Uterus (tissue), 4 donors: ENCODE data around the gene GSTA2. TPM values are rescaled to one million over a fixed set of nuclear protein-coding genes. Genes with fewer than 3 reads are reported as not detected.
"Not testable (repeated sequence)": the region's sequence is repeated elsewhere in the genome, so short reads cannot be mapped to it uniquely, and the experiment has no call there.

Source experiments
- DNase-seq, 2 donors: peaks; one replicate each; pipeline ENCODE4 v3.0.0-alpha.2; 2019 to 2020
- H3K27ac ChIP-seq, 2 donors: fragments of 200-600 bp; sonication (generic); 1 replicate in 1 of 2; 2 replicates in 1 of 2; pipeline ENCODE4 v1.5.1; 2016 to 2018
- H3K27me3 ChIP-seq, 2 donors: fragments of 200-600 bp; sonication (generic); one replicate each; pipeline ENCODE4 v1.5.1; 2018 to 2019; ENCODE audit warnings: control low read depth in 1 of 2
- H3K36me3 ChIP-seq, 2 donors: fragments of 200-600 bp; sonication (generic); one replicate each; pipeline ENCODE4 v1.5.1; 2019; ENCODE audit warnings: control low read depth in 1 of 2
- H3K4me1 ChIP-seq, 2 donors: fragments of 200-600 bp; sonication (generic); one replicate each; pipeline ENCODE4 v1.5.1; 2018 to 2019; ENCODE audit warnings: control low read depth in 1 of 2
- H3K4me3 ChIP-seq, 2 donors: fragments of 200-600 bp; sonication (generic); 1 replicate in 1 of 2; 2 replicates in 1 of 2; pipeline ENCODE4 v1.5.1; 2018 to 2019; ENCODE audit warnings: mild to moderate bottlenecking in 1 of 2
- H3K9me3 ChIP-seq, 2 donors: fragments of 200-600 bp; sonication (generic); one replicate each; pipeline ENCODE4 v1.5.1; 2019; ENCODE audit warnings: control low read depth in 1 of 2
- CTCF ChIP-seq, 4 experiments: fragments of 200-600 bp in 2 of 4; fragments of 450-650 bp in 2 of 4; sonication (generic) in 2 of 4; IDR thresholded peaks; one replicate each; pipeline ENCODE4 v1.5.1; 2016 to 2019; ENCODE audit warnings: antibody characterized with exemption in 4 of 4, mild to moderate bottlenecking in 2 of 4, moderate library complexity in 1 of 4
- POLR2A ChIP-seq, 2 donors: fragments of 450-650 bp; IDR thresholded peaks; one replicate each; pipeline ENCODE4 v1.6.1; 2016; ENCODE audit warnings: antibody characterized with exemption in 2 of 2, mild to moderate bottlenecking in 1 of 2, moderate library complexity in 1 of 2
- intact Hi-C: fragments of 100-400 bp; cut with DNase I; formaldehyde crosslinking; loops from one replicate; pipeline ENCODE4 v1.15.1; 2023; ENCODE audit warnings: low total_unique reads
- total RNA-seq, 4 donors: library from RNA; depleted of rRNA in 3 of 4; stranded (reverse); fragments of >200 nt in 3 of 4; gene quantifications; one replicate each; pipeline versions ENCODE4 v1.1.0 to v1.2.4, GENCODE V29; 2014 to 2023
- donor health status: DM: yes; HTN: yes; CAD: no.

GSTA2 gene
- total RNA-seq, 4 donors from 2014 or later, result not detected

DNA sequence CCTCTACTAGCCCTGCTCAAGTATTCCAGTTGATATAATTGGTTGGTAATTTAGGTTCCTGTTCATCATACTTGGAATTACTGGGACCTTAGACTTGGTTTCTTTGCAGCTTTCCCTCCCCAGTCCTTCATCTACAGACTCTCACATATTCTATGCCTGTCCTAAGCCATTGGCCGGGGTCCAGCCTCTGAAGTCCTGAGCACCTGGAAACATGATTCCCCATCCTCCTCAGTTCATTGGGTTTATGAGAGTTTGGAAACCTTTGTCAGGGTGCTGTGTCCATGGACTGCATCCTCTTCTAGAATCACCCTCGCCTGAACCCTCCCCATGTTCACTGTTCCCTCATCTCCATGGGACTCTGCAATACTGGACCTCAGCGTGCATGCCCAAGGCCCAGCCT lies 8.8 kb downstream of the GSTA2 start:
- H3K4me3 ChIP-seq, result no peak overlapping the region
- H3K36me3 ChIP-seq, result no peaks in the 10 kb centered on the region
- no peaks in the 10 kb centered on the region for H3K27me3 ChIP-seq
- H3K27ac ChIP-seq, result no peak overlapping the region
- H3K9me3 ChIP-seq, result no peaks in the 10 kb centered on the region
- no peak for TF ChIP-seq CTCF (IDR thresholded peaks at IDR 0.05)
- no peak for TF ChIP-seq POLR2A (IDR thresholded peaks at IDR 0.05)
- intact Hi-C loops, result no loop called here
- no peak for DNase-seq
- no peaks in the 10 kb centered on the region for H3K4me1 ChIP-seq

GRCh38 chr6:52753137-52753536 lies 10.1 kb downstream of the GSTA2 start:
- H3K27ac ChIP-seq, H3K27me3 ChIP-seq, intact Hi-C loops, DNase-seq, H3K4me1 ChIP-seq, H3K9me3 ChIP-seq, H3K36me3 ChIP-seq, H3K4me3 ChIP-seq: not testable (repeated sequence)

DNA sequence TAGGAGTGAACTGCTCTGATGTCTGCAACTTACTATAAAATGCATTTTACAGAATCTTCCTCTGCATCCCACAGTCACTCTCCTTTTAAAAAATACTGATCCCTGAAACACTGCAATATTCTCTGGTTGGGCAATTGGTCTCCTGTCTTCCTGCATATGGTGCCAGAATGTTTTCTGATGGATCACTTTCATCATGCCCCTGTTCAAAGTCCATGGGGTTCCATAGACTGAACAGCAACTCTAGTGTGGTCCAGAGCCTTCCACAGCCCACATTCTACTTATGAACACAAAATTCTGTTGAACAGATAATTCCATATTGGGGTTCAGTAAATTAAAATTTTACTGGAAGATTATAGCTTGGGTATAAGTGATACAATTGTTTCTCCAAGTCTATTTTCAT lies 11.0 kb downstream of the GSTA2 start:
- H3K36me3 ChIP-seq, result no peaks in the 10 kb centered on the region
- no peak for TF ChIP-seq POLR2A (IDR thresholded peaks at IDR 0.05)
- no peak for TF ChIP-seq CTCF (IDR thresholded peaks at IDR 0.05)
- H3K27ac ChIP-seq, result no peak overlapping the region
- no peak for DNase-seq
- H3K4me3 ChIP-seq, result no peak overlapping the region
- intact Hi-C loops, result no loop called here
- H3K4me1 ChIP-seq, result no peaks in the 10 kb centered on the region
- no peaks in the 10 kb centered on the region for H3K27me3 ChIP-seq
- H3K9me3 ChIP-seq, result no peaks in the 10 kb centered on the region

GRCh38 chr6:52749556-52750152 lies 13.6 kb downstream of the GSTA2 start:
- Histone ChIP-seq H3K27ac (no peak overlapping the region), H3K36me3 (no peaks in the 10 kb centered on the region), H3K4me1 (no peaks in the 10 kb centered on the region), H3K4me3 (no peak overlapping the region), H3K27me3 (no peaks in the 10 kb centered on the region), H3K9me3 (no peaks in the 10 kb centered on the region)
- TF ChIP-seq CTCF (IDR thresholded peaks at IDR 0.05) (no peak), POLR2A (IDR thresholded peaks at IDR 0.05) (no peak)
- intact Hi-C loops, result no loop called here
- DNase-seq, result no peak

DNA sequence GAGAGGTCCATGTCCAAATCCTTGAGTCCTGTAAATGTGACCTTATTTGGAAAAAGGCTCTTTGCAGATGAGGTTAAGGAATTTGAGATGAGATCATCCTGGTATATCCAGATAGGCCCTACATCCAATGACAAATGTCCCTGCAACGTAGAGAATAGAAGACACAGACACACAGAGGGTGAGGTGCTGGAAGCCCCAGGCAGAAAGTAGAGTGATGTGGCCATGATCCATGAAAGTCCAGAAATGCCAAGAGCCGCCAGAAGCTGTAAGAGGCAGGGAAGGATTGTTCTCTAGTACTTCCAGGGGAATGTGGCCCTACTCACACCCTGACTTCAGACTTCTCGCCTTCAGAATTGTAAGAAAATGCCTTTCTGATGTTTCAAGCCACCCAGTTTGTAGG lies 16.0 kb downstream of the GSTA2 start:
- H3K9me3 ChIP-seq, H3K36me3 ChIP-seq, H3K4me1 ChIP-seq, H3K4me3 ChIP-seq, H3K27me3 ChIP-seq, DNase-seq, intact Hi-C loops, H3K27ac ChIP-seq: not testable (repeated sequence)

GRCh38 chr6:52746213-52746612 lies 17.1 kb downstream of the GSTA2 start:
- Histone ChIP-seq H3K4me1 (no peaks in the 10 kb centered on the region), H3K4me3 (no peak overlapping the region)
- intact Hi-C loops, result no loop called here

More at GRCh38 chr6:52746213-52746612, 17.1 kb downstream of the GSTA2 start:
- H3K27ac ChIP-seq, result no peak overlapping the region
- TF ChIP-seq CTCF (IDR thresholded peaks at IDR 0.05) (no peak), POLR2A (IDR thresholded peaks at IDR 0.05) (no peak)
- H3K27me3 ChIP-seq, result no peaks in the 10 kb centered on the region
- H3K9me3 ChIP-seq, result no peaks in the 10 kb centered on the region
- H3K36me3 ChIP-seq, result no peaks in the 10 kb centered on the region
- no peak for DNase-seq
